Spleen (tissue), 11 donors: Measurements from ENCODE around the gene TP53BP1. TPM values are rescaled to one million over a fixed set of nuclear protein-coding genes. Genes with fewer than 3 reads are reported as not detected.

Experiments used
- DNase-seq: peaks from one replicate; pipeline ENCODE4 v3.0.0-alpha.2; 2020
- H3K27ac ChIP-seq, 8 donors: fragments of 200-600 bp; sonication (generic) in 7 of 8; 1 replicate in 4 of 8; 2 replicates in 4 of 8; pipeline versions ENCODE4 v1.5.0 to v1.8.0; 2016 to 2021; ENCODE audit warnings: inconsistent platforms in 4 of 8, mild to moderate bottlenecking in 4 of 8, moderate library complexity in 1 of 8
- H3K27me3 ChIP-seq, 7 donors: fragments of 200-600 bp; sonication (generic) in 6 of 7; replicated peaks in 1 of 7; 1 replicate in 4 of 7; 2 replicates in 3 of 7; pipeline versions ENCODE4 v1.5.0 to v1.8.0; 2016 to 2021; ENCODE audit warnings: inconsistent platforms in 3 of 7, mild to moderate bottlenecking in 1 of 7
- H3K36me3 ChIP-seq, 6 donors: fragments of 200-600 bp; sonication (generic) in 5 of 6; 1 replicate in 4 of 6; 2 replicates in 2 of 6; pipeline versions ENCODE4 v1.5.0 to v1.8.0; 2016 to 2021; ENCODE audit warnings: inconsistent platforms in 2 of 6
- H3K4me1 ChIP-seq, 6 donors: fragments of 200-600 bp; sonication (generic) in 5 of 6; 1 replicate in 3 of 6; 2 replicates in 3 of 6; pipeline versions ENCODE4 v1.5.0 to v1.8.0; 2016 to 2021; ENCODE audit warnings: inconsistent platforms in 3 of 6
- H3K4me3 ChIP-seq, 8 donors: fragments of 200-600 bp; sonication (generic) in 7 of 8; 1 replicate in 4 of 8; 2 replicates in 4 of 8; pipeline versions ENCODE4 v1.5.0 to v1.8.0; 2016 to 2021; ENCODE audit warnings: inconsistent platforms in 4 of 8, mild to moderate bottlenecking in 4 of 8, moderate library complexity in 2 of 8
- H3K9me3 ChIP-seq, 8 donors: fragments of 200-600 bp; sonication (generic) in 7 of 8; 1 replicate in 4 of 8; 2 replicates in 4 of 8; pipeline versions ENCODE4 v1.5.0 to v1.8.0; 2016 to 2021; ENCODE audit warnings: inconsistent platforms in 4 of 8
- POLR2A ChIP-seq, 3 donors: fragments of 450-650 bp; IDR thresholded peaks; one replicate each; pipeline ENCODE4 v1.5.1; 2017; ENCODE audit warnings: antibody characterized with exemption in 3 of 3, mild to moderate bottlenecking in 1 of 3
- POLR2AphosphoS5 ChIP-seq, 3 donors: sonication (generic); formaldehyde crosslinking; IDR thresholded peaks; one replicate each; pipeline ENCODE4 v1.5.1; 2017; ENCODE audit warnings: antibody characterized with exemption in 3 of 3
- WGBS, 5 donors: extraction: QIAGEN DNeasy Blood & Tissue Kit in 3 of 5; methylation state at CpG; one replicate each; pipeline versions ENCODE4 v1.1.5 to v1.1.7; 2013 to 2018; 5-methylcytosine and 5-hydroxymethylcytosine counted together
- intact Hi-C: fragments of 100-400 bp; cut with DNase I; formaldehyde crosslinking; loops from one replicate; pipeline ENCODE4 v1.15.0; 2023; ENCODE audit warnings: low total_unique reads
- polyA plus RNA-seq, 3 donors: library from polyadenylated mRNA; stranded (reverse); fragments of 200-250 nt; gene quantifications; one replicate each; pipeline ENCODE4 v1.2.1, GENCODE V29; 2013
- total RNA-seq, 7 donors: library from RNA; depleted of rRNA in 3 of 7; stranded (reverse); fragments of >200 nt in 3 of 7; fragmentation: NEBNext Ultra II Directional in 4 of 7; extraction: Animal tissue kit (Norgen Biotek cat#: 25700) in 4 of 7; gene quantifications; one replicate each; pipeline versions ENCODE4 v1.1.0 to v1.2.1, GENCODE V29; 2016 to 2021
- TF ChIP-seq, protein P1 (sequence below), 11 experiments: fragments of 200-600 bp in 7 of 11; fragments of 450-650 bp in 4 of 11; sonication (generic) in 4 of 11; IDR thresholded peaks in 8 of 11; conservative IDR thresholded peaks in 3 of 11; 1 replicate in 7 of 11; 2 replicates in 4 of 11; pipeline versions ENCODE4 v1.4.0 to v1.8.0; 2016 to 2021; ENCODE audit warnings: antibody characterized with exemption in 11 of 11, inconsistent platforms in 4 of 11, mild to moderate bottlenecking in 1 of 11
- donor health status: healthy with polysubstance abuse.
- donor health status: DM: no; HTN: no; CAD: no; lungs with moderate emphysema.
- donor health status: DM: no; HTN: no; CAD: no.
- donor health status: Bipolar disorder and iron deficiency.
- donor health status: healthy.
- donor health status: DM: no; HTN: no; CAD: no.
- donor health status: DM: yes; HTN: yes; CAD: no.

Gene TP53BP1
- total and polyA plus RNA-seq, 10 donors = 7.2 to 55.4 (median 41.1) TPM

DNA sequence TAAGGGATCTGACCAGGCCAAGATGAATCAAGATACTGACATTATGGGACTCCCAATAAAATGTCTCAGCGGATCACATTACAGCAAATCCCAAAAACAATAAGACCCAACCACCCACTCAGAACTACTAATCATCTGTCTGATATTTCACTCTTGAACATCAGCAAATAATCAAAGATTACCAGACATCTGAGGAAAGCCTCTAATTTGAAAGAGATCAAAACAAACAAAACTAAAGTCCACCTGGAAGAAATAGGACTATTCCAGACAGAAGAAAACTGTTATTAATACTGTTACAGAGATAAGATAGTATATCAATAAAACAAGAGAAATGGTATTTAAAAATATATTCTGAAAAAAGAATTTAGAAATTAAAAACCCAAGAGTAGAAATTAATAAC, 29.0 kb downstream of the TP53BP1 start:
- Histone ChIP-seq H3K27me3 (no peaks in the 10 kb centered on the region), H3K9me3 (no peaks in the 10 kb centered on the region), H3K4me3 (no peak overlapping the region), H3K27ac (no peak overlapping the region), H3K36me3 (peaks cover 0 to 98% (median 46%) of the 10 kb centered on the region in 6 donors), H3K4me1 (no peaks in the 10 kb centered on the region)
- no peak for DNase-seq
- 93 to 100% (median 96%) methylated on average over 1 of the region's 1 CpG for WGBS, 5 donors
- intact Hi-C loops = no loop called here
- no peak for TF ChIP-seq POLR2A (IDR thresholded peaks at IDR 0.05)
- TF ChIP-seq, protein P1, sequence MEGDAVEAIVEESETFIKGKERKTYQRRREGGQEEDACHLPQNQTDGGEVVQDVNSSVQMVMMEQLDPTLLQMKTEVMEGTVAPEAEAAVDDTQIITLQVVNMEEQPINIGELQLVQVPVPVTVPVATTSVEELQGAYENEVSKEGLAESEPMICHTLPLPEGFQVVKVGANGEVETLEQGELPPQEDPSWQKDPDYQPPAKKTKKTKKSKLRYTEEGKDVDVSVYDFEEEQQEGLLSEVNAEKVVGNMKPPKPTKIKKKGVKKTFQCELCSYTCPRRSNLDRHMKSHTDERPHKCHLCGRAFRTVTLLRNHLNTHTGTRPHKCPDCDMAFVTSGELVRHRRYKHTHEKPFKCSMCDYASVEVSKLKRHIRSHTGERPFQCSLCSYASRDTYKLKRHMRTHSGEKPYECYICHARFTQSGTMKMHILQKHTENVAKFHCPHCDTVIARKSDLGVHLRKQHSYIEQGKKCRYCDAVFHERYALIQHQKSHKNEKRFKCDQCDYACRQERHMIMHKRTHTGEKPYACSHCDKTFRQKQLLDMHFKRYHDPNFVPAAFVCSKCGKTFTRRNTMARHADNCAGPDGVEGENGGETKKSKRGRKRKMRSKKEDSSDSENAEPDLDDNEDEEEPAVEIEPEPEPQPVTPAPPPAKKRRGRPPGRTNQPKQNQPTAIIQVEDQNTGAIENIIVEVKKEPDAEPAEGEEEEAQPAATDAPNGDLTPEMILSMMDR (IDR thresholded peaks at IDR 0.05 in 8 of 11, conservative IDR thresholded peaks at IDR 0.05 in 3 of 11) = no peak
- no peak for TF ChIP-seq POLR2AphosphoS5 (IDR thresholded peaks at IDR 0.05)

DNA sequence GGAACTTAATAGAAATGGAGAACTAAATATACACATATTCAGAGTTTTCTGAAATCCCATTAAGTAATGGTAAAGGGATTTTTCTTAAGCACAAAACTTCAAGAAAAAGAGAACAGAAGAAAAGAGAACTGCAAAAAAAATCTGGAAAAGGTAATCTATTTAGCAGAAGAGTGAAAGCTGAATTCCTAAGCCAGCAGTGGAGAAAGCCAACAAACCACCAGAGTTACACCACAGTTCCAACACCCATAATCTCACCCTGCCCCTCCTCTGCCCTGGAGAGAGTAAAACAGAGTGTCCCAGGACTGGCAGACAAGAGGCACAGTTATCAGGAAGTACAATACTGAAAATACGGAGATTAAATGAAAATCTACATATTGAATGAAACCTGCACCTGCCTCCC, 29.4 kb downstream of the TP53BP1 start:
- Histone ChIP-seq H3K4me3 (no peak overlapping the region), H3K4me1 (no peaks in the 10 kb centered on the region), H3K36me3 (peaks cover 0 to 100% (median 44%) of the 10 kb centered on the region in 6 donors), H3K27me3 (no peaks in the 10 kb centered on the region), H3K27ac (no peak overlapping the region), H3K9me3 (no peaks in the 10 kb centered on the region)
- no peak for TF ChIP-seq POLR2AphosphoS5 (IDR thresholded peaks at IDR 0.05)
- intact Hi-C loops = no loop called here
- 67 to 100% (median 81%) methylated on average over 1 of the region's 1 CpG for WGBS, 5 donors
- no peak for DNase-seq

DNA sequence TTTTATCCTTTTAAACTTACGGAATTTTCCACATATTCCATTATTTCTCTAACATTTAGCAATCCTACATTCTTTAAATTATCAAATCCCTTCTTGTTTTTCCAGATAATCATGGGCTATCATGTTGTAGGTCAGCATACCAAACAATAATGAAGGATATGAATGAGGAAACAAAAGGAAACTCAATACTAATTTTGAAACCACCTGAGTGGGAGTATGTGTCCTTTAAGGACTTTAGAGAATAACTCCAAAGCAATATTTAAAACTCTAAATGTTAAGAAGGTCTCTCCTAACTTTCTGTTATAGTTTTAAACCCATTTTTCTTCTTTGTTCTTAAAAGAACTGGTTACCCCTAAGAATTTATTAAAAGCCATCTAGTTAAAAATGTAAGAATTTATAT, 43.0 kb downstream of the TP53BP1 start:
- no peaks in the 10 kb centered on the region for H3K4me1 ChIP-seq
- H3K27me3 ChIP-seq = no peaks in the 10 kb centered on the region
- 93 to 100% (median 96%) methylated on average over 1 of the region's 1 CpG for WGBS, 5 donors
- no peaks in the 10 kb centered on the region for H3K9me3 ChIP-seq
- intact Hi-C loops = no loop called here
- DNase-seq = no peak
- no peak overlapping the region for H3K4me3 ChIP-seq
- H3K36me3 ChIP-seq = peaks cover 0 to 67% (median 26%) of the 10 kb centered on the region in 6 donors
- TF ChIP-seq, protein P1 (IDR thresholded peaks at IDR 0.05 in 8 of 11, conservative IDR thresholded peaks at IDR 0.05 in 3 of 11) = no peak
- TF ChIP-seq POLR2AphosphoS5 (IDR thresholded peaks at IDR 0.05) (no peak), POLR2A (IDR thresholded peaks at IDR 0.05) (no peak)
- H3K27ac ChIP-seq = no peak overlapping the region

DNA sequence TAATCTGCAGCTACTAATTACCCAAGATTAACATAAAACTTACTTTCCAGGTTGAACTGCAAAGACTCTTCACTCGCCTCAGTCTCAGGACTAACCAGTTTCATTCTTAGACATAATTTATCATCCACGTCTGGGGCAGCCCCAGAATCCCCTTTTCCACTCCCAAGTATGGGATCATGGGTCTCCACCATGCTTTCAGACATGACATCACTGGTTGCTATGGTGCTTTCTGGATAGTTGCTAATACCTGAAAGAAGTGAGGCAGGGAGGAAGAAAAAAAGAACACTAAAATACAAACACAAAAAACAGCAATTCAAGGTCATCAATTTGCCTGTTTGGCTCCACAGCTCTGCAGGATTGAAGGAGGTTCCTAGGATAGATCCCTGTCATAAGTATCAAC, 46.6 kb downstream of the TP53BP1 start:
- intact Hi-C loops = no loop called here
- 72 to 88% (median 88%) methylated on average over 2 of the region's 2 CpGs for WGBS, 5 donors
- no peak for DNase-seq
- Histone ChIP-seq H3K4me1 (peaks cover 0 to 3% (median 0%) of the 10 kb centered on the region in 6 donors), H3K9me3 (no peaks in the 10 kb centered on the region), H3K36me3 (peaks cover 0 to 61% (median 19%) of the 10 kb centered on the region in 6 donors), H3K4me3 (no peak overlapping the region), H3K27me3 (no peaks in the 10 kb centered on the region), H3K27ac (no peak overlapping the region)
- TF ChIP-seq, protein P1 (IDR thresholded peaks at IDR 0.05 in 8 of 11, conservative IDR thresholded peaks at IDR 0.05 in 3 of 11) = no peak
- no peak for TF ChIP-seq POLR2A (IDR thresholded peaks at IDR 0.05)
- no peak for TF ChIP-seq POLR2AphosphoS5 (IDR thresholded peaks at IDR 0.05)

DNA sequence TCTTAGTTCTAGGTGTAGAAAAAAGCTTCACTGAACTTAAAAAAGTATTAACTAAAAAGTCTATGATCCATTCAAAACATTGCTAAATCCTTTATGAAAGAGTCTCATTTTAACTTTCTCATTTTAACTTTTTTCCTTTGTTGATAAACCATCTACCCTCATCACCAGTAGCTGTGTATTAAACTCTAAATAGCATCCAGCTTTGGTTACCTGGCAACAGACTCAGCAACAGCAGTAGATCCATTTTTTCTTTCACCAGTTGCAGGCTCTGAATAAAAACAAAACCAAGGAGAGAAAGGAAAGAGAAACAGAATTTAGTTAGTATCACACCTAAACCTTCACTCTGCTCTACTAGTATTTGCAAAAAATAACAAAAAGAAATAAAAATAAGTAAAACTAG, 51.6 kb downstream of the TP53BP1 start:
- Histone ChIP-seq H3K9me3 (no peaks in the 10 kb centered on the region), H3K36me3 (peaks cover 0 to 88% (median 27%) of the 10 kb centered on the region in 6 donors), H3K4me1 (peaks cover 0 to 12% (median 3%) of the 10 kb centered on the region in 6 donors), H3K27me3 (no peaks in the 10 kb centered on the region), H3K4me3 (no peak overlapping the region), H3K27ac (peak overlapping the region in 3 of 8 donors; percentile 7 to 19 (median 15))
- no peak for TF ChIP-seq POLR2A (IDR thresholded peaks at IDR 0.05)
- TF ChIP-seq, protein P1 (IDR thresholded peaks at IDR 0.05 in 8 of 11, conservative IDR thresholded peaks at IDR 0.05 in 3 of 11) = no peak
- no peak for TF ChIP-seq POLR2AphosphoS5 (IDR thresholded peaks at IDR 0.05)
- no peak for DNase-seq
- intact Hi-C loops = no loop called here
